HCT116 (cell line): ENCODE results near the gene CDK5RAP2. TPM values are rescaled to one million over a fixed set of nuclear protein-coding genes. Genes with fewer than 3 reads are reported as not detected.

Experiments used
- ATAC-seq: fragments of 200-7000 bp; cut with Tn5 transposase; 2 replicates; pipeline ENCODE4 v1.9.1; 2020; ENCODE audit warnings: mild to moderate bottlenecking, moderate library complexity
- BruUV-seq: library from RNA; stranded (reverse); fragments of 400-500 nt; replicated peaks from 2 replicates; lab custom pipeline; 2021; lab: Mats Ljungman, UMichigan
- CTCF ChIA-PET: fragments of 300-600 bp; sonication (Branson Sonifier 250); formaldehyde crosslinking; loops from one replicate; lab custom pipeline; 2021; ENCODE audit warnings: antibody characterized with exemption; lab: Charles Lee
- POLR2A ChIA-PET: fragments of 300-600, 350-600 bp; sonication (Branson Sonifier 250); formaldehyde crosslinking; loops from one replicate; lab custom pipeline; 2021; ENCODE audit warnings: antibody characterized with exemption; lab: Charles Lee
- RAD21 ChIA-PET, 2 experiments: fragments of 300-600 bp; sonication (Branson Sonifier 250); formaldehyde crosslinking; loops; one replicate each; lab custom pipeline; 2023; ENCODE audit warnings: low total read pairs in 2 of 2; ENCODE audit not compliant: uncharacterized antibody in 2 of 2, unreplicated experiment in 2 of 2, low non-redundant PET in 1 of 2; lab: Charles Lee
- DNase-seq: peaks from one replicate; pipeline ENCODE4 v3.0.0-alpha.2; 2010; ENCODE audit warnings: low read depth, low spot score
- H2AFZ ChIP-seq: fragments of 200-600 bp; shearing (Covaris generic), sonication (generic); 2 replicates; pipeline ENCODE4 v1.6.1; 2017; ENCODE audit warnings: low read depth, mixed run types, mixed read lengths, antibody characterized with exemption, low read length; ENCODE audit not compliant: poor library complexity, severe bottlenecking
- H3K27ac ChIP-seq: 2 replicates; pipeline ENCODE4 v1.5.1; 2012; ENCODE audit warnings: low read depth, low read length
- H3K27me3 ChIP-seq: fragments of 200-600 bp; sonication (generic); 2 replicates; pipeline ENCODE4 v1.6.1; 2016; ENCODE audit warnings: mixed run types, low read length, mixed read lengths; ENCODE audit not compliant: insufficient read depth
- H3K36me3 ChIP-seq, 2 experiments: fragments of 200-500 bp in 1 of 2; fragments of 200-600 bp in 1 of 2; sonication (Bioruptor generic) in 1 of 2; sonication (generic) in 1 of 2; 2 replicates each; pipeline versions ENCODE4 v1.5.1 to v1.6.1; 2014 to 2016; ENCODE audit warnings: low read length in 2 of 2, inconsistent platforms in 1 of 2, mixed read lengths in 1 of 2, mixed run types in 1 of 2; ENCODE audit not compliant: insufficient read depth in 2 of 2, control insufficient read depth in 1 of 2
- H3K4me1 ChIP-seq, 2 experiments: fragments of 200-600 bp in 1 of 2; sonication (generic) in 1 of 2; 2 replicates each; pipeline versions ENCODE4 v1.5.1 to v1.6.1; 2012 to 2017; ENCODE audit warnings: low read length in 2 of 2, inconsistent platforms in 1 of 2, mild to moderate bottlenecking in 1 of 2, mixed read lengths in 1 of 2, mixed run types in 1 of 2, moderate library complexity in 1 of 2; ENCODE audit not compliant: insufficient read depth in 2 of 2, control insufficient read depth in 1 of 2
- H3K4me2 ChIP-seq: fragments of 200-600 bp; sonication (generic); 2 replicates; pipeline ENCODE4 v1.6.1; 2017; ENCODE audit warnings: mixed run types, low read length, mixed read lengths
- H3K4me3 ChIP-seq, 2 experiments: fragments of 200-600 bp in 1 of 2; sonication (generic) in 1 of 2; replicated peaks in 1 of 2; 2 replicates each; pipeline ENCODE4 v1.5.1; 2011 to 2016; ENCODE audit warnings: low read length in 2 of 2, control low read depth in 1 of 2, low read depth in 1 of 2, mild to moderate bottlenecking in 1 of 2, mixed read lengths in 1 of 2, mixed run types in 1 of 2
- H3K79me2 ChIP-seq: fragments of 200-600 bp; sonication (generic); 2 replicates; pipeline ENCODE4 v1.6.1; 2017; ENCODE audit warnings: mild to moderate bottlenecking, mixed run types, low read length, moderate library complexity, mixed read lengths; ENCODE audit not compliant: insufficient read depth
- H3K9ac ChIP-seq: fragments of 200-600 bp; sonication (generic); 2 replicates; pipeline ENCODE4 v1.6.1; 2016; ENCODE audit warnings: low read length, mixed read lengths
- H3K9me2 ChIP-seq: fragments of 200-600 bp; sonication (generic), shearing (Covaris generic); 2 replicates; pipeline ENCODE4 v1.6.1; 2017; ENCODE audit warnings: mixed run types, mild to moderate bottlenecking, moderate library complexity; ENCODE audit not compliant: insufficient read depth
- H3K9me3 ChIP-seq, 2 experiments: fragments of 200-500 bp in 1 of 2; fragments of 200-600 bp in 1 of 2; sonication (Bioruptor generic) in 1 of 2; sonication (generic) in 1 of 2; 2 replicates each; pipeline ENCODE4 v1.6.1; 2014 to 2017; ENCODE audit warnings: low read length in 2 of 2, mixed read lengths in 2 of 2, inconsistent platforms in 1 of 2, low read depth in 1 of 2, mild to moderate bottlenecking in 1 of 2, mixed run types in 1 of 2, moderate library complexity in 1 of 2; ENCODE audit not compliant: control insufficient read depth in 1 of 2, insufficient read depth in 1 of 2
- H4K20me1 ChIP-seq: fragments of 200-600 bp; sonication (generic), shearing (Covaris generic); 2 replicates; pipeline ENCODE4 v1.6.1; 2017; ENCODE audit warnings: mixed run types, mild to moderate bottlenecking, moderate library complexity; ENCODE audit not compliant: insufficient read depth
- ATF3 ChIP-seq: IDR thresholded peaks from 2 replicates; pipeline ENCODE4 v1.6.1; 2012
- CEBPB ChIP-seq: IDR thresholded peaks from 2 replicates; pipeline ENCODE4 v1.6.1; 2012; ENCODE audit warnings: low read depth
- ELF1 ChIP-seq: IDR thresholded peaks from 2 replicates; pipeline ENCODE4 v1.6.1; 2012; ENCODE audit warnings: low read depth, borderline replicate concordance
- EZH2phosphoT487 ChIP-seq: fragments of 200-600 bp; IDR thresholded peaks from 2 replicates; pipeline ENCODE4 v1.6.1; 2018; ENCODE audit warnings: antibody characterized with exemption, borderline replicate concordance
- FOSL1 ChIP-seq: IDR thresholded peaks from 2 replicates; pipeline ENCODE4 v1.6.1; 2012; ENCODE audit warnings: low read depth
- JUND ChIP-seq: IDR thresholded peaks from 2 replicates; pipeline ENCODE4 v1.6.1; 2012
- RAD21 ChIP-seq: IDR thresholded peaks from 2 replicates; pipeline ENCODE4 v1.6.1; 2012; ENCODE audit warnings: low read depth, mild to moderate bottlenecking
- REST ChIP-seq: IDR thresholded peaks from 2 replicates; pipeline ENCODE4 v1.6.1; 2012; ENCODE audit warnings: low read depth
- SRF ChIP-seq: IDR thresholded peaks from 2 replicates; pipeline ENCODE4 v1.6.1; 2012; ENCODE audit warnings: low read depth
- TCF7L2 ChIP-seq: IDR thresholded peaks from 2 replicates; pipeline ENCODE4 v1.7.0; 2011; ENCODE audit warnings: borderline replicate concordance, inconsistent platforms; ENCODE audit not compliant: insufficient read depth, insufficient read length; ENCODE audit errors: extremely low read depth
- YY1 ChIP-seq: IDR thresholded peaks from 2 replicates; pipeline ENCODE4 v1.6.1; 2011; ENCODE audit warnings: low read length, low read depth, moderate library complexity, mild to moderate bottlenecking; ENCODE audit not compliant: insufficient replicate concordance; ENCODE audit errors: extremely low read depth
- ZBTB33 ChIP-seq: IDR thresholded peaks from 2 replicates; pipeline ENCODE4 v1.6.1; 2011; ENCODE audit warnings: mild to moderate bottlenecking, low read length, moderate library complexity; ENCODE audit not compliant: insufficient replicate concordance; ENCODE audit errors: extremely low read depth
- ZFX ChIP-seq: fragments of 450-650 bp; IDR thresholded peaks from 2 replicates; pipeline ENCODE4 v1.6.1; 2017
- ZNF274 ChIP-seq: fragments of 200-500 bp; sonication (Bioruptor generic); IDR thresholded peaks from 2 replicates; pipeline ENCODE4 v1.6.1; 2014; ENCODE audit warnings: mild to moderate bottlenecking, low read depth, low read length, inconsistent platforms
- intact Hi-C: fragments of 100-400 bp; cut with micrococcal nuclease; formaldehyde crosslinking; loops from 2 replicates; pipeline ENCODE4 v1.10.0; 2022
- total RNA-seq: library from RNA; stranded (reverse); gene quantifications from one replicate; pipeline ENCODE4 v1.2.1, GENCODE V29; 2021; ENCODE audit not compliant: unreplicated experiment

CDK5RAP2 gene
- total RNA-seq, 1 experiment from 2014 or later = 56.2 TPM

- ChIA-PET RAD21 (no interaction called here), CTCF (no interaction called here), POLR2A (no interaction called here)
- no peaks in the 10 kb centered on the region for H3K9me3 ChIP-seq
- H2AFZ ChIP-seq = no peak overlapping the region
- no peaks in the 10 kb centered on the region for H3K4me1 ChIP-seq
- H3K27ac ChIP-seq = no peak overlapping the region
- H3K4me2 ChIP-seq = no peak overlapping the region
- TF ChIP-seq YY1 = no peak
- TF ChIP-seq TCF7L2 = no peak
- TF ChIP-seq JUND = no peak
- no peak for TF ChIP-seq SRF
- no peak for TF ChIP-seq EZH2phosphoT487
- no peak for TF ChIP-seq CEBPB
- TF ChIP-seq ZNF274 = no peak
- TF ChIP-seq ATF3 = no peak
- TF ChIP-seq RAD21 = no peak
- TF ChIP-seq REST = no peak
- TF ChIP-seq ZBTB33 = no peak
- TF ChIP-seq ZFX = no peak
- TF ChIP-seq ELF1 = no peak
- TF ChIP-seq FOSL1 = no peak
- DNase-seq = no peak
- H3K27me3 ChIP-seq = no peaks in the 10 kb centered on the region
- no peaks in the 10 kb centered on the region for H3K9me2 ChIP-seq
- H3K9ac ChIP-seq = no peak overlapping the region
- peaks cover 59% of the 10 kb centered on the region for H3K79me2 ChIP-seq
- peaks cover 0 to 4% of the 10 kb centered on the region in 2 experiments; a peak in 1 of 4 replicates for H3K36me3 ChIP-seq
- H4K20me1 ChIP-seq = no peaks in the 10 kb centered on the region
- no TSS peak for BruUV-seq
- H3K4me3 ChIP-seq = no peak overlapping the region
- intact Hi-C loops = no loop called here
- ATAC-seq = no peak
Measured at GRCh38 chr9:120557205-120557604, 22.8 kb downstream of the CDK5RAP2 start.
